ENCODE data around the gene SNRK.

SNRK gene

GRCh38 chr3:43268636-43269035, 17.7 kb upstream of the SNRK start:
- no peak for TF ChIP-seq CTCF (conservative IDR thresholded peaks at IDR 0.05)
- H3K27ac ChIP-seq: no peak overlapping the region

GRCh38 chr3:43270078-43270477, 16.3 kb upstream of the SNRK start:
- TF ChIP-seq CTCF (conservative IDR thresholded peaks at IDR 0.05): no peak
- H3K27ac ChIP-seq: no peak overlapping the region

- TF ChIP-seq CTCF (conservative IDR thresholded peaks at IDR 0.05): no peak
- no peak overlapping the region for H3K27ac ChIP-seq
These were observed 12.9 kb upstream of the SNRK start for GRCh38 chr3:43273416-43273815.

- H3K27ac ChIP-seq: no peak overlapping the region
- TF ChIP-seq CTCF (conservative IDR thresholded peaks at IDR 0.05): no peak
These were observed 7.3 kb upstream of the SNRK start for GRCh38 chr3:43279082-43279481.

- TF ChIP-seq CTCF (conservative IDR thresholded peaks at IDR 0.05): no peak
- no peak overlapping the region for H3K27ac ChIP-seq
These were observed 6.8 kb upstream of the SNRK start for GRCh38 chr3:43279532-43279931.

GRCh38 chr3:43281020-43281419, 5.3 kb upstream of the SNRK start:
- no peak overlapping the region for H3K27ac ChIP-seq
- no peak for TF ChIP-seq CTCF (conservative IDR thresholded peaks at IDR 0.05)

- TF ChIP-seq CTCF (conservative IDR thresholded peaks at IDR 0.05): no peak
- no peak overlapping the region; the same call in 1 of the 2 replicates for H3K27ac ChIP-seq
These were observed 2.2 kb upstream of the SNRK start for GRCh38 chr3:43284171-43284570.

GRCh38 chr3:43285644-43286043, 696 bp upstream of the SNRK start:
- TF ChIP-seq CTCF (conservative IDR thresholded peaks at IDR 0.05): no peak
- peak overlapping the region; percentile 88 for H3K27ac ChIP-seq
